OCI-LY7 (cell line): Measurements from ENCODE around the gene POLR2H. TPM values are rescaled to one million over a fixed set of nuclear protein-coding genes. Genes with fewer than 3 reads are reported as not detected.

Source experiments
- BruUV-seq: library from RNA; stranded (reverse); fragments of 400-500 nt; replicated peaks from 2 replicates; lab custom pipeline; 2021; lab: Mats Ljungman, UMichigan
- CTCF ChIA-PET: fragments of 300-600 bp; sonication (Branson Sonifier 250); formaldehyde crosslinking; loops from one replicate; lab custom pipeline; 2022; ENCODE audit warnings: antibody characterized with exemption; ENCODE audit not compliant: unreplicated experiment; lab: Charles Lee
- POLR2A ChIA-PET: fragments of 300-600 bp; sonication (Branson Sonifier 250); formaldehyde crosslinking; loops from one replicate; lab custom pipeline; 2022; ENCODE audit warnings: antibody characterized with exemption; lab: Charles Lee
- DNase-seq: peaks from one replicate; pipeline ENCODE4 v3.0.0-alpha.2; 2015; ENCODE audit warnings: low spot score
- H2AFZ ChIP-seq: fragments of 200-600 bp; sonication (generic), shearing (Covaris generic); 2 replicates; pipeline ENCODE4 v1.6.1; 2014; ENCODE audit warnings: mild to moderate bottlenecking, antibody characterized with exemption, low read length, moderate library complexity
- H3K27ac ChIP-seq: fragments of 200-600 bp; sonication (generic); 2 replicates; pipeline ENCODE4 v1.5.1; 2014; ENCODE audit warnings: mixed run types, low read depth, mild to moderate bottlenecking, moderate library complexity, low read length, inconsistent platforms; ENCODE audit not compliant: poor library complexity, severe bottlenecking
- H3K36me3 ChIP-seq: fragments of 200-600 bp; sonication (generic); 2 replicates; pipeline ENCODE4 v1.6.1; 2014; ENCODE audit warnings: mild to moderate bottlenecking, antibody characterized with exemption, low read length, moderate library complexity, mixed read lengths; ENCODE audit not compliant: insufficient read depth
- H3K4me1 ChIP-seq: fragments of 200-600 bp; sonication (generic); 2 replicates; pipeline ENCODE4 v1.5.1; 2014; ENCODE audit warnings: mild to moderate bottlenecking, low read length; ENCODE audit not compliant: insufficient read depth, poor library complexity, severe bottlenecking
- H3K4me2 ChIP-seq: fragments of 200-600 bp; sonication (generic); 2 replicates; pipeline ENCODE4 v1.6.1; 2014; ENCODE audit warnings: mild to moderate bottlenecking, low read length
- H3K4me3 ChIP-seq: fragments of 200-600 bp; sonication (generic); 2 replicates; pipeline ENCODE4 v1.5.1; 2014; ENCODE audit warnings: mild to moderate bottlenecking, low read depth, low read length; ENCODE audit not compliant: poor library complexity, severe bottlenecking
- H3K79me2 ChIP-seq: fragments of 200-600 bp; sonication (generic); 2 replicates; pipeline ENCODE4 v1.6.1; 2016; ENCODE audit warnings: low read depth, mild to moderate bottlenecking, low read length, moderate library complexity, mixed read lengths; ENCODE audit not compliant: insufficient read depth
- H3K9me2 ChIP-seq: fragments of 200-600 bp; sonication (generic); 2 replicates; pipeline ENCODE4 v1.6.1; 2016; ENCODE audit warnings: mild to moderate bottlenecking, low read length, mixed read lengths; ENCODE audit not compliant: insufficient read depth
- H3K9me3 ChIP-seq: fragments of 200-600 bp; sonication (generic); 2 replicates; pipeline ENCODE4 v1.6.1; 2014; ENCODE audit warnings: mild to moderate bottlenecking, mixed run types, low read length, mixed read lengths
- H4K20me1 ChIP-seq: fragments of 200-600 bp; sonication (generic); 2 replicates; pipeline ENCODE4 v1.6.1; 2014; ENCODE audit warnings: mild to moderate bottlenecking, antibody characterized with exemption, low read length, moderate library complexity, mixed read lengths; ENCODE audit not compliant: insufficient read depth
- CTCF ChIP-seq: fragments of 200-600 bp; sonication (generic); conservative IDR thresholded peaks from 2 replicates; pipeline ENCODE4 v1.5.1; 2014; ENCODE audit warnings: mild to moderate bottlenecking, antibody characterized with exemption, low read length, moderate library complexity, mixed read lengths
- EZH2phosphoT487 ChIP-seq: fragments of 200-600 bp; sonication (generic); IDR thresholded peaks from 2 replicates; pipeline ENCODE4 v1.6.1; 2018; ENCODE audit warnings: low read depth, borderline replicate concordance, mild to moderate bottlenecking, mixed run types, antibody characterized with exemption, low read length, moderate library complexity, mixed read lengths
- intact Hi-C: fragments of 100-400 bp; cut with micrococcal nuclease; formaldehyde crosslinking; loops from one replicate; pipeline ENCODE4 v1.10.0; 2022; ENCODE audit not compliant: unreplicated experiment
- total RNA-seq, 2 experiments: library from RNA; depleted of rRNA in 1 of 2; stranded (reverse); fragments of >200 nt in 1 of 2; shearing (Covaris generic) in 1 of 2; gene quantifications; 2 replicates each; pipeline ENCODE4 v1.2.3, GENCODE V29; 2014 to 2022

POLR2H gene
- total RNA-seq, 2 experiments from 2014 or later: 80.1 to 85.8 TPM

DNA sequence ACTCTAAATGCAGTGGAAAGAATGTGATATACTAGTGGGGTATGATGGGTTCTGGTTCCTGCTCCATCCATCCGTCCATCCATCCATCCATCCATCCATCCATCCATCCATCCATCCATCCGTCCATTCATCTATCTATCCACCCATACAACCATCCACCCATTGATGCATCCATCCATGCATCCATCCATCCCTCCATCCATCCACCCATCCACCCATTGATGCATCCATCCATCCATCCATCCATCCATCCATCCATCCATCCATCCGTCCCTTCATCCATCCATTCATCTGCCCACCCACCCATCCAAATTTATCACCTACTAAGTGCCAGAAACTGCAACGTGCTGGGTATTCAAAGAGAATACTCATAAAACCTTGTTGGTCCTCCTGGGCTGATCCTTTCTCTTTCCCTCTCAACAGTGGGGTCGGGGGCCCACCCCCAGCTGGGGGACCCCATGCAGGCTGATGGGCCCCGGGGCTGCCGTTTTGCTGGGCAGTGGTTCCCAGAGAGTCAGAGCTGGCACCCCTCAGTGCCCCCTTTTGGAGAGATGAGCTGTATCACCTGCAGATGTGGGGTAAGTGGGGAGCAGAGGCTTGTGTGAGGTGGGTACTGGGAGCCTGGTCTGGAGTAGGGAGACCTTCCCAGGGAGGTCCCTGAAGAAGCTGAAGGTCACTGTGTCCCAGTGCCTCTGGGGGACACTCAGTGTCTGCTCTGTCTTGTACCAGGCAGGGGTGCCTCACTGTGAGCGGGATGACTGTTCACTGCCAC is 26.8 kb downstream of the POLR2H start:
- no TSS peak for BruUV-seq
- ChIA-PET CTCF (no interaction called here), POLR2A (no interaction called here)
- H4K20me1 ChIP-seq: no peaks in the 10 kb centered on the region
- no peak overlapping the region for H3K27ac ChIP-seq
- intact Hi-C loops: no loop called here
- H3K4me2 ChIP-seq: no peak overlapping the region
- no peaks in the 10 kb centered on the region for H3K79me2 ChIP-seq
- H3K4me3 ChIP-seq: no peak overlapping the region
- H3K36me3 ChIP-seq: no peaks in the 10 kb centered on the region
- H3K9me3 ChIP-seq: no peaks in the 10 kb centered on the region
- H3K9me2 ChIP-seq: no peaks in the 10 kb centered on the region
- no peaks in the 10 kb centered on the region for H3K4me1 ChIP-seq
- TF ChIP-seq CTCF: no peak
- no peak for TF ChIP-seq EZH2phosphoT487
- no peak for DNase-seq
- H2AFZ ChIP-seq: no peak overlapping the region

DNA sequence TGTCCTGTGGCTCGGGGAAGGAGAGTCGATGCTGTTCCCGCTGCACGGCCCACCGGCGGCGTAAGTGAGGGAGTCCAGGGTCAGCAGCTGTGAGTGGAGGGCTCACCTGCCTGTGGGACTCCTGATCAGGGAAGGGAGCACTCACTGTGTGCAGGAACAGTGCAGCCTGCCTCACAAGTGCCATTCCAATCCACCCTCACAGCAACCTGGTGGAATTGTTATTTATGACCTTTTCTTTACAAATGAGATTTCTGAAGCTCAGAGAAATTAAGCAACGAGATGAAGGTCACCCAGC is 27.4 kb downstream of the POLR2H start:
- H2AFZ ChIP-seq: no peak overlapping the region
- H3K9me3 ChIP-seq: no peaks in the 10 kb centered on the region
- intact Hi-C loops: no loop called here
- BruUV-seq: no TSS peak
- no peaks in the 10 kb centered on the region for H3K9me2 ChIP-seq
- no peak overlapping the region for H3K27ac ChIP-seq
- no peak overlapping the region for H3K4me2 ChIP-seq
- no peaks in the 10 kb centered on the region for H4K20me1 ChIP-seq
- no peak for TF ChIP-seq EZH2phosphoT487
- no peak for TF ChIP-seq CTCF
- no peak overlapping the region for H3K4me3 ChIP-seq
- H3K36me3 ChIP-seq: no peaks in the 10 kb centered on the region
- H3K79me2 ChIP-seq: no peaks in the 10 kb centered on the region
- no peak for DNase-seq
- ChIA-PET POLR2A (no interaction called here), CTCF (no interaction called here)
- H3K4me1 ChIP-seq: no peaks in the 10 kb centered on the region

DNA sequence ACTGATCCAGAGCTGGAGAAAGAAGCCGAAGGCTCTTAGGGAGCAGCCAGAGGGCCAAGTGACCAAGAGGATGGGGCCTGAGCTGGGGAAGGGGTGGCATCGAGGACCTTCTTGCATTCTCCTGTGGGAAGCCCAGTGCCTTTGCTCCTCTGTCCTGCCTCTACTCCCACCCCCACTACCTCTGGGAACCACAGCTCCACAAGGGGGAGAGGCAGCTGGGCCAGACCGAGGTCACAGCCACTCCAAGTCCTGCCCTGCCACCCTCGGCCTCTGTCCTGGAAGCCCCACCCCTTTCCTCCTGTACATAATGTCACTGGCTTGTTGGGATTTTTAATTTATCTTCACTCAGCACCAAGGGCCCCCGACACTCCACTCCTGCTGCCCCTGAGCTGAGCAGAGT is 27.9 kb downstream of the POLR2H start:
- Histone ChIP-seq H2AFZ (no peak overlapping the region), H3K36me3 (no peaks in the 10 kb centered on the region), H4K20me1 (no peaks in the 10 kb centered on the region), H3K9me2 (no peaks in the 10 kb centered on the region), H3K4me1 (no peaks in the 10 kb centered on the region), H3K9me3 (no peaks in the 10 kb centered on the region), H3K4me2 (no peak overlapping the region), H3K4me3 (no peak overlapping the region), H3K79me2 (no peaks in the 10 kb centered on the region), H3K27ac (no peak overlapping the region)
- CTCF ChIA-PET: no interaction called here
- no peak for TF ChIP-seq CTCF
- no peak for TF ChIP-seq EZH2phosphoT487
- no TSS peak for BruUV-seq
- intact Hi-C loops: no loop called here
- POLR2A ChIA-PET: no interaction called here
- no peak for DNase-seq
